Gastrocnemius medialis (tissue), 4 donors: ENCODE data around the gene SULF2.

Experiments
- POLR2A ChIP-seq, 2 donors: fragments of 450-650 bp; IDR thresholded peaks; one replicate each; pipeline ENCODE4 v1.6.1; 2017; ENCODE audit warnings: antibody characterized with exemption in 2 of 2, mild to moderate bottlenecking in 2 of 2, moderate library complexity in 2 of 2
- TF ChIP-seq, protein P1 (sequence below), 5 experiments: fragments of 450-650 bp in 3 of 5; fragments of 200-600 bp in 2 of 5; sonication (generic) in 2 of 5; IDR thresholded peaks in 4 of 5; conservative IDR thresholded peaks in 1 of 5; 1 replicate in 4 of 5; 2 replicates in 1 of 5; pipeline ENCODE4 v1.5.1; 2016 to 2019; ENCODE audit warnings: antibody characterized with exemption in 5 of 5, mild to moderate bottlenecking in 3 of 5, moderate library complexity in 3 of 5

- TF ChIP-seq, protein P1, sequence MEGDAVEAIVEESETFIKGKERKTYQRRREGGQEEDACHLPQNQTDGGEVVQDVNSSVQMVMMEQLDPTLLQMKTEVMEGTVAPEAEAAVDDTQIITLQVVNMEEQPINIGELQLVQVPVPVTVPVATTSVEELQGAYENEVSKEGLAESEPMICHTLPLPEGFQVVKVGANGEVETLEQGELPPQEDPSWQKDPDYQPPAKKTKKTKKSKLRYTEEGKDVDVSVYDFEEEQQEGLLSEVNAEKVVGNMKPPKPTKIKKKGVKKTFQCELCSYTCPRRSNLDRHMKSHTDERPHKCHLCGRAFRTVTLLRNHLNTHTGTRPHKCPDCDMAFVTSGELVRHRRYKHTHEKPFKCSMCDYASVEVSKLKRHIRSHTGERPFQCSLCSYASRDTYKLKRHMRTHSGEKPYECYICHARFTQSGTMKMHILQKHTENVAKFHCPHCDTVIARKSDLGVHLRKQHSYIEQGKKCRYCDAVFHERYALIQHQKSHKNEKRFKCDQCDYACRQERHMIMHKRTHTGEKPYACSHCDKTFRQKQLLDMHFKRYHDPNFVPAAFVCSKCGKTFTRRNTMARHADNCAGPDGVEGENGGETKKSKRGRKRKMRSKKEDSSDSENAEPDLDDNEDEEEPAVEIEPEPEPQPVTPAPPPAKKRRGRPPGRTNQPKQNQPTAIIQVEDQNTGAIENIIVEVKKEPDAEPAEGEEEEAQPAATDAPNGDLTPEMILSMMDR (IDR thresholded peaks at IDR 0.05 in 4 of 5, conservative IDR thresholded peaks at IDR 0.05 in 1 of 5), result no peak
- TF ChIP-seq POLR2A (IDR thresholded peaks at IDR 0.05), result no peak
These were observed 32.3 kb upstream of the SULF2 start for GRCh38 chr20:47817573-47817972.
